HG03432 (cell line): ENCODE measurements around the gene BPGM.
A peak's percentile ranks its signal among the peaks of the same experiment; 100 is the strongest.
"Not testable (repeated sequence)": the region's sequence is repeated elsewhere in the genome, so short reads cannot be mapped to it uniquely, and the experiment has no call there.

ENCODE experiments used
- ATAC-seq: cut with Tn5 transposase; IDR thresholded peaks from one replicate; pipeline ENCODE4 v1.9.1; 2021; ENCODE audit warnings: mild to moderate bottlenecking, moderate library complexity; ENCODE audit not compliant: unreplicated experiment

BPGM gene

DNA sequence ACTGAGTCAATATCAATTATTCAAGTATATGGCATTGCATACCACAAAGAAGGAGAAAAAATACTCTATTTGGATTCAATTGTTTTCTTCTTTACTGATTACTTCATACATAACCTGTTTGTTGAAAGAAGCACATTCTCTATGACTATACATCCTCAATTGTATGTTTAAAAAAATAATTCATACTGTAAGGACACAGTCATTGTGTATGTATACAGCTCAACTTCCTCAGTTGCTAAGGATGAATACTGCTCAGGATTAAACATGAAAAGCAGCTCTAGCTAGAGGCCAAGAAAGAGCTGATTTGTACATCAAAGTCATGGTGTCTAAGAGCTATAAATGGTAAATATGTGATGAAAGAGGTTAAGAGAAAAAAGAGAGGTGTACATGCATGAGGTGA is 15.8 kb upstream of the BPGM start:
- ATAC-seq = no peak

DNA sequence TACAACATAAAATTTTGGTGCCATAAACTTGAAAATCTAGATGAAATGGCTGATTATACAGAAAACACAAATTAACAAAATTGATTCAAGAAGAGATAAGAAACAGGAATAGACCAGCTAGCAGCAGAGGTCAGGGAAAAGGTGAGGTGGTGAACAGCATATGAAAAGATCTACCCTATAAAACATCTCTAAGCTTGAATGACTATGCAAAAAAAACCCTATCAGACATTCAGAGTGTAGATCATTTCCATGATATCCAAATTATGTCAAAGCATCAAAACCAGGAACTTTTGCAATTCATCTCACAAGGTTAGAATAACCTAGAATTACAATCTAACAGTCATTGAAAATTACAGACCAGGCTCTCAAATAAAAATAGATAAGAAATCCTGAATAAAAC is 14.6 kb upstream of the BPGM start:
- no peak for ATAC-seq

DNA sequence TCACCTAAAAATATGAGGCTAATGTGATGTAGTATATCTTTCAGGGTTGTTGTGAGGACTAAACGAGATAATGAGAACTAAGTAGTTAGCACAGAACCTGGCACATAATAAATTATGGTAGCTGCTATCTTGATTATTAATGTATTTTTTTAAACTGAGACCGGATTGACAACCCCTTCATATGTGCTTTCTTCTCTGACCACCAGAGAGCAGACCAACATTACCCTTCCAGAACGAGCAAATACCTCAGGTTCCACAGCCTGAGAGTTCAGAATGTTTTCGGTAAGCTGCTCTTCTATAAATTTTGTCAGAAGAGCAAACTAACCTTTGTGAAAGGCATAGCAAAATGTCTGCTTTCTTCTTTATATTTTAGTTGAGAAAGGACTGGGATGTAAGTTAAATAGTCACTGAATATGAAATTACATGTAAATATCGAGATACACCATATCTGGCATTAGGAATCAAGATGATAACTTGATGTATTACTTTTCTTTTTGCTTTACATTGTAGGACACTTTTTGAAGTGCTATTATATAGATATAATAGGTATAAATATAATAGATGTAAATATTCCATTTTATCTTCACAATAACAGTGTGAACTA is 13.6 kb upstream of the BPGM start:
- ATAC-seq = peak; percentile 44

- peak; percentile 94 for ATAC-seq
Measured at GRCh38 chr7:134636008-134636449, 10.6 kb upstream of the BPGM start.

DNA sequence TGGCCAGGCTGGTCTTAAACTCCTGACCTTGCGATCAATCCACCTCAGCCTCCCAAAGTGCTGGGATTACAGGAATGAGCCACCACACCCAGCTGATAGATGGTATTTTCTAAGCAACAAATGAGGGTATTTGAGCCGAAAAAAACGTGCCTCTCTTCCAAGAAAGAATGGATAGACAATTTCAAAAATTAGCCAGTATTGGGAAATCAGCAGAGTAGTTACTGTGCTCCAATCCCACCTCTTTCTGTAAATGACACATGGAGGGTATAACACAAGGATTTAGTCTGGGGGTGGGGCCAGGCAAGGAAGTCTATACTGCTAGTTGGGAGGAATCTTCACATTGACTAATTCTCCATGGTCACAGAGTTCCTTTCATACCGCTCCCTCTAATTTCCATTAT is 9.2 kb upstream of the BPGM start:
- no peak for ATAC-seq

DNA sequence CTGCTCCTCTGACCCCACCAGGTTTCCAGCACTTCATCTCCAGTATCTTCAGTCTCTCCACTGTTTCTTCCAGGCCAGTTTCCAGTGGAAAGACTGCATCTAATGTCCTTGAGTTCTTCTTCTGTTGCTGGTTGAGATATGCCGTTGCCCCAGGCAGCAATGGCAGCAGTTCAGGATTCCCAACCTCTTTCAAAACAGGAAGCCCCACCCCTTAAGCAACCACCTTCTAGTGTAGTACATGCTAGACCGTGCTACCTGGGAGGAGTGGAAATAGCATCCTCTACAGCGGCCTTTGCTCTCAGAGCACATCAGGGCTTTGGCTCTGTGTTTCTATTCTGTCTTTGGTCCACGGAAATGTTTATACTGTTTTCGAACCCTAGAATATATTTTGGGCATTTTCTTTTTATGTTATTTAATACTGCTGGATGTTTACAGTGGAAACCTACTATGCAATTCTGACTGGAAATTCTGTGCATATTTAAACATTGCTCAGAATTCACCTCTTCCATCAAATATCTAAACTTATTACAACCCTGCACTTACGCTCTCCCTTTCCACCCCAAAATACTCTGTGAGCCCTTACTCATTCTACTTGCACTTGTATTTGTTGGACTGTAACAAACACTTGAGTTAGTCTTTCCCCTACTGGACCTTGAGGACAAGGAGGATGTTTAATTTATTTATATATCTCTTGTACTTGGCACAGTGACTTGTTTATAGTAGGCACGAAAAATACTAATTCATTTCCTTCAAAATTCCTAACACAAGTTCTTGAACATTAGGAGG is 8.5 kb upstream of the BPGM start:
- no peak for ATAC-seq

DNA sequence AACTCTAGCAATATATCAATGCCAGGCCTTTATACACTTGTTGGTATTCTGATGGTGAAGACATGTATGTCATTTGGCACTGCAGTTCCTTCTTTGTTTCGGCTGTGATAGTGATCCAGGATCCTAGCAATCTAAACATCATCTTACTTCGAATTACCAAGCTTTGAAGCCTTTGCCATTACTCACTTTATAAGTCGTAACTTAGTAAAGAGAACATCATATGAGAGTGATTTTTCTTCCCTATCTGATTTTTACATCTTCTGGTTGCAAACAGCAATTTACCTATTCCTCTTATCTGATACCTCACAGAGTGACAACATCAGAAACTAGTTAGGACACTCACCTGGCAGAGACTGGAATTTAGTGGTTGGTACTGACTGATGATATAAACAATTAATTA is 7.6 kb upstream of the BPGM start:
- no peak for ATAC-seq

- ATAC-seq = no peak
Measured at GRCh38 chr7:134639683-134640279, 6.9 kb upstream of the BPGM start.

DNA sequence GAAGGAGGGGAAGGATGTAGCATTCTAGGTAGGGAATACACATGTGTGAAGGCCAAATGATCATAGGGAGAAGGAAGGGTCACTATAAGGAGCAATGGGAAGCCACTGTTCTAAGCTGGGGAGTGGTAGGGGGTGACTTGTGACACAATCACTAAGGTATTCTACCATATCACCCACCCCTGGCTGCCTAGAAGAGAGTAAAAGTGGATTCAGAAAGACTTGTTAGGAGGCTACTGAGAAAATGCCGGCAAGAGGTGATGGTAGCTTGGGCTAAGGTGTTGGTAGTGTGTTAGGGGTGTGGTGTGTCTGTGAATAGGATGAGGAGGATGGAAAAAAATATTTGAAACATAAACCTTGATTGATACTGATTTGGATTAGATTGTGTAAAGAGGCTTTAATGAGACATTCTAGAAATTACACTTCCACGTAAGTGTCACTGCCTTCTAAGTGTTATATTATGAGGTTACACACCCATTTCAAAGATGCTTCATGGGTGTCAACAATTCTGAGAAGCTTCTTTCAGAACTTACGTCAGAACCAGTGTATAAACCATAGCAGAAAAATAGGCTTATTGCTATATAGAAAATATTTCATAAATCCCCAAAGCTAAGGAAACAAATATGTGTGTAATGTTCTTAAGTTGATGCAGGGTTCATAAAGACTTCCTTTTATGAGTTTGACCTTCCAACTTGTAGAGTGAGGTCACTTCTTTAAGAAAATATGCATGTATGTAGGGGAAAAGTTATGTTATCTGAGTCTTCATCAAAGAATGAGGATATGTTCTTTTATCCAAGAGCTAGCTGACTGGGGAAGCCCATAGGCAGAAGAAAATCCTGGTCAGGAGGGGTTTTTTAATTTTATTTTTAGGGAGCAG is 5.6 kb upstream of the BPGM start:
- ATAC-seq = no peak

GRCh38 chr7:134641981-134642380 is 4.7 kb upstream of the BPGM start:
- ATAC-seq = not testable (repeated sequence)

GRCh38 chr7:134643131-134643530 is 3.5 kb upstream of the BPGM start:
- ATAC-seq = no peak

GRCh38 chr7:134645478-134645877 is 1.2 kb upstream of the BPGM start:
- ATAC-seq = no peak

DNA sequence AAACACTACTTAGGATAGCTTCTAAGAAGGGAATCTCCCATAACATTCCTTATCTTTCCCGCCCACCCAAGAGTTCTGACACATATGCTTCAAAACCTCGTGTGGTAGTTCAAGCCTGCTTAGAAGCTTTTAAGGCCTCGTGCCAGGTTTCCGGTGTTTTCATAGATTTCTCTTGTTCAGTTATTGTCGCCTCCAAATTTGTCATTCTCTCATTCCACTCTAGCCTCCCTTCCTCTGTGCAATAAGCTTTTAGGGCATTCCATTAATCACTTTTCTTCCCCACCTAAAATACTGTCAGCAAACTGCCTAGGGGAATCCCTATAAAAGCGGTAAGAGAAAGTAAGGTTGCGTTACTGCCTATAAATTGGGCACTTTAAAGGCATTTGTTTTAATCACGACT is 718 bp upstream of the BPGM start:
- ATAC-seq = no peak

DNA sequence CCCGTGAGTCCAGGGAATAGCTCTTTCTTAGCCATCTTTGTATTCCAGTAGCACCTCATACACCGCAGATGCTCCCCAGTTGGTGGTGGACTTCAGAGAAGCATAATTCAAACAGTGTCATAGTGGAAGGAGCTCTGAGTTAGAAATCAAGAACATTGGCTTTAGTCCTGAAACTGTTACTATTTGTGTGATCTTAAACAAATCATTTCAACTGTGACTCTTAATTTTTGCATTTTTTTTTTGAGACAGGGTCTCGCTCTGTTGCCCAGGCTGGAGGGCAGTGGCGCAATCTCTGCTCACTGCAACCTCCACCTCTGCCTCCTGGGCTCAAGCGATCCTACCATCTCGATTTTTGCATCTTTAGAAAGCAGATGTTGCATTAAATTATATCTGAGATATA is 1.8 kb downstream of the BPGM start:
- no peak for ATAC-seq

- ATAC-seq = no peak
Measured at GRCh38 chr7:134649226-134649775, 2.6 kb downstream of the BPGM start.

GRCh38 chr7:134651991-134652390 is 5.3 kb downstream of the BPGM start:
- ATAC-seq = no peak

- ATAC-seq = no peak
Measured at GRCh38 chr7:134654104-134654775, 7.6 kb downstream of the BPGM start.

DNA sequence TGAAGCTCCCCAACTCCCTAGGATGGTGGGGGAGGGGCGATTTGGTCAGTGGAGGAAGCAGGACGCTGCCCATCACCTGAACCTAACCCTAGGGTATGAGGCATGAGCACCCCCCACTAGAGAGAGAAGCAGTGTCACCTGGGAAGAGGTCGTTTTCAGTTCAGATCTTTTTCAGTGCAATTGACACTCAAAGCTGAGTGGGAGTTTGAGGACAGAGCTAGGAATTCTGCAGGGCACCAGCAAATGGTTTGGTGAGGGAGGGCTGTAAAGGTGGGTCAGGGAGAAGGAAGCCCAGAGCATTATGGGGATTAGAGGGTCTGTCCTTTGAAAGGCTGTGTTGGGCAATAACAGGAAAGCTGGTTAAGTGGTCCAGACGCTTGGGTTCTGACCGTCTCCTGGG is 10.9 kb downstream of the BPGM start:
- no peak for ATAC-seq

- no peak for ATAC-seq
Measured at GRCh38 chr7:134660242-134660785, 13.7 kb downstream of the BPGM start.

DNA sequence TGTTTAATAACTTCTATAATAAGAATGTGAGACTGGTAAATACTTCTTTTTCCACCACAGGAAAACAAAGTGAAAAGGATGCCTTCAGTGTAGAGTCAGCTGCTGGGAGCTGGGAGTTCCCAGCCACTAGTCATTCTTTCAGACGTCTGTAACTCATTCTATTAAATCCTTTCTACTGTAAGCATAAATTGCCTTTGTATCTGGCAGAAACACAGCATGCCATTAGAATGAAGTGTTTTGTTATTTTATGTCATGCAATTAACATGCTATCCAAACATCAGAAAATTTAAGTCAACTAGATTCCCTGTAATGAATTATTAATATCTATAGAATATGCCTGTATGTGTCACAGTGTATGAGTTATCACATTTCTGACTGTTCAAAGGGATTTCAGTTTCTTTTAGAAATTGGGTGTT is 14.3 kb downstream of the BPGM start:
- ATAC-seq = no peak
